HG03558 (cell line): Measurements from ENCODE around the gene NUP58.

Source experiments
- ATAC-seq: cut with Tn5 transposase; IDR thresholded peaks from one replicate; pipeline ENCODE4 v1.9.1; 2021; ENCODE audit warnings: moderate number of reproducible peaks; ENCODE audit not compliant: unreplicated experiment; ENCODE audit errors: extremely low read depth

Gene NUP58

DNA sequence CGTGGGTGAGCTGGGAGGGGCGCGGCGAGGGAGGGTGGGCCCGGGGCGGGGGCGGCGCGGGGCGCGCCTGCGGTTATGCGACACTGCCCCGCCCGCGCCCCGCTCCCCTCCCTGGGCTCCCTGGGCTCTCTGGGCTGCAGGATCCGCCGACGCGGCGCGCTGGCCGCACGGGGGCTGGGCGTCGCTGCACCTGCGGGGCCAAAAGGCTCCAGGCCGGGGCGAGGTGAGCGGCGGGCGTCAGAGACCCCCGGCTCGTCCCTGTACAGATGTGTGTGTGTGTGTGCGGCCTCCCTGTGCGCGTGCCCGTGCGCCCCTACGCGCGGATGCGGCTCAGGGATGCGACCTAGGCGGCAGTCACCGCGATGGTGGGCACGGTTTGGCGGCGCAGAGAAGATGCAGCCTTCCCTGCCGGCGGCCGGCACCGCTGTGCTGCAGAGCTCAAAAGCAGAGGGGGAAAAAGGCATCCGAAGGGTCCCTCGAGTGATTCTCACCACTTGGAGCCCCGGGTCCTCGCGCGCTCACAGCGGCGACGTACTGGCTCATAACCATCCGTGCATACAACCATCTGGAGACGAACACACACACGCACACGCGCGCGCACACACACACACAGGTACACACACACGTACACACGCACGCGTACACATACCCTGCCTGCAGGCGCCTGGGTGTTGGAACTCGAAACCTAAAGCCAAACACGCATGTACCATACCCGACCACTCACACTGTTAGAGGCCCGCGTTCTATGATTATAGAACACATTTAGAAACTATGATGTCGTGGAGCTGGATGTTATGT, 71.1 kb downstream of the NUP58 start:
- ATAC-seq: no peak

GRCh38 chr13:25375727-25376358, 74.4 kb downstream of the NUP58 start:
- no peak for ATAC-seq

GRCh38 chr13:25377244-25377962, 76.0 kb downstream of the NUP58 start:
- ATAC-seq: no peak

DNA sequence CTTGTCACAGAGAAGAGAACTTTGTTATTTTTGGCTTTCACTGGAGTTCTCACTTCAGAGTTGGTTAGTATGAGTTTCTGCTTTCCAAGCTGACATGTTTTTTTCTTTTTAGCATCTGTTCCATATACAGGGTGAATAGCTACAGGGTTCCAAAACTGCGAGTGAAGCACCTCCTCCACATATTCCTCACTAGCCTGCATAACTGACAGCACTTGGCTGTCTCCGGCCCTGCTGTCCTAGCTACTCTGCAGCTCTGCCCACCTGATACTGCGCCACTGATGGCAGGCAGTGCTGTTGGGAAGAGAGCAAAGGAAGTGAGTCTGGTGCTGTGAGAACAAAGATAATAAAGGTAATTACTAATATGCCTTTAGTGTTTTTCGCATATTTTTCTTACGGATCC, 77.1 kb downstream of the NUP58 start:
- no peak for ATAC-seq

GRCh38 chr13:25379011-25379410, 77.6 kb downstream of the NUP58 start:
- no peak for ATAC-seq

DNA sequence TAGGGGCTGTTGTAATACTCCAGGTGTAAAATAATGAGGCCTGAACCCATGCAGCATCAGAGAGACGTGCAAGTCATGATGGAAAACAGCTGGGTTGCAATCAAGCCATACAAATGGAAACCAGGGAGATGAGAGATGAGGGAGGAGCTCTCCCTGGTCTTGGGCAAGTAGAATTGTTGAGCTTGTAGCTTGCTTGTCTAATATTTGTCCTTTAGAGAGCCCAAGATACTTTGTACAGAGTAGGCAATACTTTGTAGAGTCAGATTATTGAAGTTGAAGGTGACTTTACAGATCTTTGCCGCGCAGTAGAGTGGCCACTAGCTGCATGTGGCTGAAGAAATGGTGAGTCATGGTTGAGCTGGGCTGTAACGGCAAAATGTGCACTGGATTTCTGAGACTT, 78.7 kb downstream of the NUP58 start:
- ATAC-seq: no peak

GRCh38 chr13:25380741-25381324, 79.4 kb downstream of the NUP58 start:
- ATAC-seq: no peak

DNA sequence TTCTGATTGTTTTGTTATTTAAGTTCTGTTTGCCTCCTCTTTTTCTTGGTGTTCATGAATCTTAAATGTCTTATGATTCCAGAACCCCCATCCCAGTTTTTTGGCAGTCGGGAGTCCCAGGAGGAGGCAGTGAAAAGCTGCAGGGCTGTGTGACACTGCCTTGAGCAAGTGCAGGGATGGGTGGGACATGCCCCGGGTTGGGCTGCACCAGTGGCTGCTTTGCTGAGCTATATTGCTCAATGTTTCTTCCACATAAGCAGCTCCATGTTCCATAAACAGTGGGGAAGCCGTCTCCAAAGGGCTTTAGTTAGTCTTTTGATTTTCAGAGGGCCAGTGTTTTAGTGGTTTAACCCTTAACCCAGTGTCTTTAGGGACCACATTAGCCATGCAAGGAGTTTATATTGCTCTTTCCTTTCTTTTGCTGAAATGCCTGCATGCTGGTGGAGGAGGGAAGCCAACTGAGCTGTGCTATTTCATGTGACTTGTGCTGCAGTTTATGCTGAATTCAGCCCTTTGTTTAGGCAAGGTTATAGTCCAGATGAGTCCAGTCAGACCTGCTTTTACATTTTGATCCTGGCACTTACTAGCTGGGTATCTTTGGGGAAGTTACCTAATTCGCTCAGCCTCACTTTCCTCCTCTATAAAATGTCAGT, 83.5 kb downstream of the NUP58 start:
- no peak for ATAC-seq

- ATAC-seq: no peak
Measured at GRCh38 chr13:25391932-25392331, 90.5 kb downstream of the NUP58 start.
